SK-N-SH treated with all-trans-retinoic acid at 6 μM for 48 hours (cell line): ENCODE measurements around the gene LAMP2.
A peak's percentile ranks its signal among the peaks of the same experiment; 100 is the strongest.

Experiments
- ATAC-seq: fragments of 200-7000 bp; cut with Tn5 transposase; 3 replicates; pipeline ENCODE4 v1.9.1; 2020; ENCODE audit warnings: mild to moderate bottlenecking, moderate library complexity
- ARNTL ChIP-seq: fragments of 450-650 bp; formaldehyde crosslinking; IDR thresholded peaks from 2 replicates; pipeline ENCODE4 v1.5.0; 2020; ENCODE audit warnings: low read depth, mild to moderate bottlenecking, moderate library complexity, borderline replicate concordance
- BACH2 ChIP-seq: fragments of 250-450 bp; sonication (Bioruptor Pico); IDR thresholded peaks from 2 replicates; pipeline ENCODE4 v1.9.0; 2021; ENCODE audit warnings: mild to moderate bottlenecking, borderline replicate concordance
- CSDC2 ChIP-seq: fragments of 250-450 bp; sonication (Bioruptor Pico); IDR thresholded peaks from 2 replicates; pipeline ENCODE4 v1.5.0; 2020; ENCODE audit warnings: mild to moderate bottlenecking, moderate library complexity
- ESRRG ChIP-seq: fragments of 250-450 bp; sonication (Bioruptor Pico); IDR thresholded peaks from 2 replicates; pipeline ENCODE4 v1.6.1; 2021; ENCODE audit warnings: mild to moderate bottlenecking
- GLIS3 ChIP-seq: fragments of 250-450 bp; sonication (Bioruptor Pico); IDR thresholded peaks from 2 replicates; pipeline ENCODE4 v1.5.0; 2020; ENCODE audit warnings: mild to moderate bottlenecking, moderate library complexity
- ISL1 ChIP-seq: fragments of 250-450 bp; sonication (Bioruptor Pico); IDR thresholded peaks from 2 replicates; pipeline ENCODE4 v2.1.2; 2022; ENCODE audit warnings: mild to moderate bottlenecking, moderate library complexity
- OSR1 ChIP-seq: fragments of 250-450 bp; sonication (Bioruptor Pico); IDR thresholded peaks from 2 replicates; pipeline ENCODE4 v1.8.0; 2022; ENCODE audit warnings: moderate library complexity, mild to moderate bottlenecking, inconsistent platforms
- PPARA ChIP-seq: fragments of 250-450 bp; sonication (Bioruptor Pico); IDR thresholded peaks from 2 replicates; pipeline ENCODE4 v1.5.0; 2020; ENCODE audit warnings: mild to moderate bottlenecking, borderline replicate concordance
- RARB ChIP-seq: fragments of 250-450 bp; sonication (Bioruptor Pico); IDR thresholded peaks from 2 replicates; pipeline ENCODE4 v1.8.0; 2021; ENCODE audit warnings: mild to moderate bottlenecking, moderate library complexity
- SNAI2 ChIP-seq: fragments of 250-450 bp; sonication (Bioruptor Pico); IDR thresholded peaks from 2 replicates; pipeline ENCODE4 v1.5.0; 2020; ENCODE audit warnings: mild to moderate bottlenecking, moderate library complexity
- TCF4 ChIP-seq: fragments of 250-450 bp; sonication (Bioruptor Pico); IDR thresholded peaks from 2 replicates; pipeline ENCODE4 v1.8.0; 2021; ENCODE audit warnings: mild to moderate bottlenecking, moderate library complexity, borderline replicate concordance
- TOX ChIP-seq: fragments of 250-450 bp; sonication (Bioruptor Pico); IDR thresholded peaks from 2 replicates; pipeline ENCODE4 v1.8.0; 2021; ENCODE audit warnings: mild to moderate bottlenecking, moderate library complexity, borderline replicate concordance
- ZC3H10 ChIP-seq: fragments of 250-450 bp; sonication (Bioruptor Pico); IDR thresholded peaks from 2 replicates; pipeline ENCODE4 v1.5.1; 2021; ENCODE audit warnings: mild to moderate bottlenecking, moderate library complexity
- ZFP3 ChIP-seq: fragments of 250-450 bp; sonication (Bioruptor Pico); IDR thresholded peaks from 2 replicates; pipeline ENCODE4 v1.5.0; 2020; ENCODE audit warnings: mild to moderate bottlenecking, moderate library complexity
- ZFP30 ChIP-seq: fragments of 450-650 bp; formaldehyde crosslinking; IDR thresholded peaks from 2 replicates; pipeline ENCODE4 v1.5.0; 2022; ENCODE audit warnings: mild to moderate bottlenecking, moderate library complexity
- ZNF565 ChIP-seq: fragments of 450-650 bp; formaldehyde crosslinking; conservative IDR thresholded peaks from 2 replicates; pipeline ENCODE4 v1.5.0; 2020; ENCODE audit warnings: low read depth, mild to moderate bottlenecking, moderate library complexity
- ZNF70 ChIP-seq: fragments of 450-650 bp; formaldehyde crosslinking; IDR thresholded peaks from 2 replicates; pipeline ENCODE4 v1.5.0; 2020; ENCODE audit warnings: mild to moderate bottlenecking, moderate library complexity
- ZNF8 ChIP-seq: fragments of 450-650 bp; formaldehyde crosslinking; IDR thresholded peaks from 2 replicates; pipeline ENCODE4 v1.5.0; 2020; ENCODE audit warnings: mild to moderate bottlenecking, moderate library complexity
- TF ChIP-seq, protein P1 (sequence below): fragments of 250-450 bp; sonication (Bioruptor Pico); IDR thresholded peaks from 2 replicates; pipeline ENCODE4 v1.8.0; 2020; ENCODE audit warnings: mild to moderate bottlenecking, moderate library complexity, borderline replicate concordance
- TF ChIP-seq, protein P2 (sequence below): fragments of 250-450 bp; sonication (Bioruptor Pico); IDR thresholded peaks from 2 replicates; pipeline ENCODE4 v1.5.0; 2020; ENCODE audit warnings: mild to moderate bottlenecking, moderate library complexity
- TF ChIP-seq, protein P3 (sequence below): fragments of 250-450 bp; sonication (Bioruptor Pico); IDR thresholded peaks from 2 replicates; pipeline ENCODE4 v1.5.1; 2021; ENCODE audit warnings: mild to moderate bottlenecking, moderate library complexity
- TF ChIP-seq, protein P4 (sequence below): fragments of 250-450 bp; sonication (Bioruptor Pico); IDR thresholded peaks from 2 replicates; pipeline ENCODE4 v1.5.1; 2020; ENCODE audit warnings: low read depth, mild to moderate bottlenecking, moderate library complexity

Gene LAMP2

DNA sequence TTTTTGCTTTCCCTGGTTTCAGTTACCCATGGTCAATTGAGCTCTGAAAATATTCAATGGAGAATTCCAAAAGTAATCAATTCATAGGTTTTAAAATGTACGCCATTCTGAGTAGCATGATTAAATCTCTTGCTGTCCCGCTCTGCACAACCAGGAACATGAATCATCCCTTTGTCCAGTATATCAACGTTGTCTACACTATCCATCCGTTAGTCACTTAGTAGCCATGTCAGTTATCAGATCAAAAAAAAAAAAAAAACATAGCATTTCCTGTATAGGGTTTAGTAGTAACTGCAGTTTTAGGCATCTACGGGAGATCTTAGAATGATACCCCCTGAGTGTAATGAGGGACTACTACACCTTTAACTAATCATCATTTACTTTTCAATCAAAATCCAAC is 15.1 kb downstream of the LAMP2 start:
- no peak for TF ChIP-seq ZC3H10 (CRISPR knock-in tag)
- no peak for TF ChIP-seq ZNF70 (CRISPR knock-in tag)
- TF ChIP-seq CSDC2 (CRISPR knock-in tag): no peak
- TF ChIP-seq ARNTL: no peak
- TF ChIP-seq TOX (CRISPR knock-in tag): no peak
- TF ChIP-seq ZFP3: no peak
- TF ChIP-seq OSR1 (CRISPR knock-in tag): no peak
- TF ChIP-seq ISL1: no peak
- no peak for TF ChIP-seq GLIS3 (CRISPR knock-in tag)
- TF ChIP-seq ZNF8: no peak
- TF ChIP-seq, protein P1, sequence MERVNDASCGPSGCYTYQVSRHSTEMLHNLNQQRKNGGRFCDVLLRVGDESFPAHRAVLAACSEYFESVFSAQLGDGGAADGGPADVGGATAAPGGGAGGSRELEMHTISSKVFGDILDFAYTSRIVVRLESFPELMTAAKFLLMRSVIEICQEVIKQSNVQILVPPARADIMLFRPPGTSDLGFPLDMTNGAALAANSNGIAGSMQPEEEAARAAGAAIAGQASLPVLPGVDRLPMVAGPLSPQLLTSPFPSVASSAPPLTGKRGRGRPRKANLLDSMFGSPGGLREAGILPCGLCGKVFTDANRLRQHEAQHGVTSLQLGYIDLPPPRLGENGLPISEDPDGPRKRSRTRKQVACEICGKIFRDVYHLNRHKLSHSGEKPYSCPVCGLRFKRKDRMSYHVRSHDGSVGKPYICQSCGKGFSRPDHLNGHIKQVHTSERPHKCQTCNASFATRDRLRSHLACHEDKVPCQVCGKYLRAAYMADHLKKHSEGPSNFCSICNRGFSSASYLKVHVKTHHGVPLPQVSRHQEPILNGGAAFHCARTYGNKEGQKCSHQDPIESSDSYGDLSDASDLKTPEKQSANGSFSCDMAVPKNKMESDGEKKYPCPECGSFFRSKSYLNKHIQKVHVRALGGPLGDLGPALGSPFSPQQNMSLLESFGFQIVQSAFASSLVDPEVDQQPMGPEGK (CRISPR knock-in tag): no peak
- no peak for TF ChIP-seq ZFP30 (CRISPR knock-in tag)
- no peak for TF ChIP-seq BACH2 (CRISPR knock-in tag)
- TF ChIP-seq RARB (CRISPR knock-in tag): no peak
- no peak for TF ChIP-seq PPARA
- TF ChIP-seq TCF4 (CRISPR knock-in tag): no peak
- TF ChIP-seq, all 23 proteins: peak for 0
- ATAC-seq: no peak

DNA sequence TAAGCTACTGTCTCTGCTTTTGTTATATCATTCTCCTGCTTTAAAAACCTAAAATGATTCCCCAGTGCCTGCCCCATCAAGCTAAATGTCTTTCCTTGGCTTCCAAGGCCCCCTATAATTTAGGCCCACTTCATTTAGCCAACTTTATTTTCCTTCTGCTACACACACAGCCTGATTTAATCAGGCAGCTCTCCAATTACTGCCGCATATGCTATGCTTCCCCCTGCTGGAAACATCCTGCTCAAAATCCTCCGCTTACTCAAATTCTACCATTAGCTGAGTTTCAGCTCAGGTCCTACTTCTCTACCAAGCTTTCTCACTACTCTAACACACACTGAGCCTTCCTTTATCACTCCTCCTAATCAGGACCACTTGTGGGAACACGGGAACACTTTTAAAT is 17.0 kb downstream of the LAMP2 start:
- TF ChIP-seq OSR1 (CRISPR knock-in tag) (no peak), SNAI2 (no peak), TOX (CRISPR knock-in tag) (no peak), ISL1 (no peak), ARNTL (no peak), ZNF565 (no peak), ZFP30 (CRISPR knock-in tag) (no peak), GLIS3 (CRISPR knock-in tag) (no peak), ZFP3 (no peak), TCF4 (CRISPR knock-in tag) (no peak), ZC3H10 (CRISPR knock-in tag) (no peak), ZNF8 (no peak), RARB (CRISPR knock-in tag) (no peak)
- TF ChIP-seq, protein P2, sequence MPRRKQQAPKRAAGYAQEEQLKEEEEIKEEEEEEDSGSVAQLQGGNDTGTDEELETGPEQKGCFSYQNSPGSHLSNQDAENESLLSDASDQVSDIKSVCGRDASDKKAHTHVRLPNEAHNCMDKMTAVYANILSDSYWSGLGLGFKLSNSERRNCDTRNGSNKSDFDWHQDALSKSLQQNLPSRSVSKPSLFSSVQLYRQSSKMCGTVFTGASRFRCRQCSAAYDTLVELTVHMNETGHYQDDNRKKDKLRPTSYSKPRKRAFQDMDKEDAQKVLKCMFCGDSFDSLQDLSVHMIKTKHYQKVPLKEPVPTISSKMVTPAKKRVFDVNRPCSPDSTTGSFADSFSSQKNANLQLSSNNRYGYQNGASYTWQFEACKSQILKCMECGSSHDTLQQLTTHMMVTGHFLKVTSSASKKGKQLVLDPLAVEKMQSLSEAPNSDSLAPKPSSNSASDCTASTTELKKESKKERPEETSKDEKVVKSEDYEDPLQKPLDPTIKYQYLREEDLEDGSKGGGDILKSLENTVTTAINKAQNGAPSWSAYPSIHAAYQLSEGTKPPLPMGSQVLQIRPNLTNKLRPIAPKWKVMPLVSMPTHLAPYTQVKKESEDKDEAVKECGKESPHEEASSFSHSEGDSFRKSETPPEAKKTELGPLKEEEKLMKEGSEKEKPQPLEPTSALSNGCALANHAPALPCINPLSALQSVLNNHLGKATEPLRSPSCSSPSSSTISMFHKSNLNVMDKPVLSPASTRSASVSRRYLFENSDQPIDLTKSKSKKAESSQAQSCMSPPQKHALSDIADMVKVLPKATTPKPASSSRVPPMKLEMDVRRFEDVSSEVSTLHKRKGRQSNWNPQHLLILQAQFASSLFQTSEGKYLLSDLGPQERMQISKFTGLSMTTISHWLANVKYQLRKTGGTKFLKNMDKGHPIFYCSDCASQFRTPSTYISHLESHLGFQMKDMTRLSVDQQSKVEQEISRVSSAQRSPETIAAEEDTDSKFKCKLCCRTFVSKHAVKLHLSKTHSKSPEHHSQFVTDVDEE (CRISPR knock-in tag): no peak
- TF ChIP-seq, protein P3, sequence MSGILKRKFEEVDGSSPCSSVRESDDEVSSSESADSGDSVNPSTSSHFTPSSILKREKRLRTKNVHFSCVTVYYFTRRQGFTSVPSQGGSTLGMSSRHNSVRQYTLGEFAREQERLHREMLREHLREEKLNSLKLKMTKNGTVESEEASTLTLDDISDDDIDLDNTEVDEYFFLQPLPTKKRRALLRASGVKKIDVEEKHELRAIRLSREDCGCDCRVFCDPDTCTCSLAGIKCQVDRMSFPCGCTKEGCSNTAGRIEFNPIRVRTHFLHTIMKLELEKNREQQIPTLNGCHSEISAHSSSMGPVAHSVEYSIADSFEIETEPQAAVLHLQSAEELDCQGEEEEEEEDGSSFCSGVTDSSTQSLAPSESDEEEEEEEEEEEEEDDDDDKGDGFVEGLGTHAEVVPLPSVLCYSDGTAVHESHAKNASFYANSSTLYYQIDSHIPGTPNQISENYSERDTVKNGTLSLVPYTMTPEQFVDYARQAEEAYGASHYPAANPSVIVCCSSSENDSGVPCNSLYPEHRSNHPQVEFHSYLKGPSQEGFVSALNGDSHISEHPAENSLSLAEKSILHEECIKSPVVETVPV (CRISPR knock-in tag): no peak
- ATAC-seq: peak; percentile 94

DNA sequence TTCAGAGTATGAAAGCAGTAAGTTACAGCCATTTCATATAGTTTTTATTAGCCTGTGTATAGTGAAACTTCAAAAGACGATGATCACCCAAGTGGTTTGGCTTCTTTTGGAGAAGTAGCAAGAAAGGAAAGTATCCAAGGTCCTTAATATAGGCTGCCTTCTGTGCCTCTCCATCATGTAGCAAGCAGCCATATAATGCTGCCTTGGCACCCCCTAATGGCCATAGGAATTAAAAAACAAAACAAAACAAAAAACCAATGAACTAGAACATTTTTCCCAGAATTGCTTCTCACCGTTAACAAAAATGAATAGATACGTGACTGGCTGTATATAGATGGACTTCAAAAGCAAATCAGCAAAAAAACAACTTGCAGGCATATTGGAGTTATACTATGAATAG is 18.9 kb downstream of the LAMP2 start:
- no peak for TF ChIP-seq ZNF70 (CRISPR knock-in tag)
- TF ChIP-seq ISL1: no peak
- TF ChIP-seq SNAI2: no peak
- TF ChIP-seq OSR1 (CRISPR knock-in tag): no peak
- no peak for TF ChIP-seq ZFP30 (CRISPR knock-in tag)
- no peak for TF ChIP-seq ESRRG (CRISPR knock-in tag)
- TF ChIP-seq RARB (CRISPR knock-in tag): no peak
- TF ChIP-seq ZNF565: no peak
- TF ChIP-seq, protein P4, sequence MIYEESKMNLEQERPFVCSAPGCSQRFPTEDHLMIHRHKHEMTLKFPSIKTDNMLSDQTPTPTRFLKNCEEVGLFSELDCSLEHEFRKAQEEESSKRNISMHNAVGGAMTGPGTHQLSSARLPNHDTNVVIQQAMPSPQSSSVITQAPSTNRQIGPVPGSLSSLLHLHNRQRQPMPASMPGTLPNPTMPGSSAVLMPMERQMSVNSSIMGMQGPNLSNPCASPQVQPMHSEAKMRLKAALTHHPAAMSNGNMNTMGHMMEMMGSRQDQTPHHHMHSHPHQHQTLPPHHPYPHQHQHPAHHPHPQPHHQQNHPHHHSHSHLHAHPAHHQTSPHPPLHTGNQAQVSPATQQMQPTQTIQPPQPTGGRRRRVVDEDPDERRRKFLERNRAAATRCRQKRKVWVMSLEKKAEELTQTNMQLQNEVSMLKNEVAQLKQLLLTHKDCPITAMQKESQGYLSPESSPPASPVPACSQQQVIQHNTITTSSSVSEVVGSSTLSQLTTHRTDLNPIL: no peak
- TF ChIP-seq, protein P3 (CRISPR knock-in tag): no peak
- TF ChIP-seq TCF4 (CRISPR knock-in tag): no peak
- no peak for TF ChIP-seq PPARA
- no peak for TF ChIP-seq CSDC2 (CRISPR knock-in tag)
- no peak for TF ChIP-seq ZFP3
- TF ChIP-seq ARNTL: no peak
- TF ChIP-seq, protein P2 (CRISPR knock-in tag): no peak
- no peak for TF ChIP-seq GLIS3 (CRISPR knock-in tag)
- TF ChIP-seq BACH2 (CRISPR knock-in tag): no peak
- TF ChIP-seq, protein P1 (CRISPR knock-in tag): no peak
- ATAC-seq: peak; percentile 42; the same call in 2 of the 3 replicates
